ENCODE data around the gene CDK5RAP1. TPM values are rescaled to one million over a fixed set of nuclear protein-coding genes. Genes with fewer than 3 reads are reported as not detected.

Gene CDK5RAP1
- total and polyA plus RNA-seq, 2 donors (not counting 3 experiments of a cell fraction or from before 2014, with no cell fraction given) = 30.8 to 36.5 TPM

GRCh38 chr20:33408716-33409654 is 7.7 kb upstream of the CDK5RAP1 start:
- Histone ChIP-seq H4K20me1 (replicated peaks; ENCODE audit: control insufficient read depth, extremely low read depth, insufficient read depth, low read length) (no peaks in the 10 kb centered on the region), H3K27me3 (ENCODE audit: control insufficient read depth in 2 of 2, insufficient read depth in 2 of 2, low read length in 2 of 2) (no peaks in the 10 kb centered on the region), H2AFZ (ENCODE audit: low read depth, low read length) (no peak overlapping the region), H3K9me1 (replicated peaks; ENCODE audit: control insufficient read depth, extremely low read depth, insufficient read depth, low read length) (no peaks in the 10 kb centered on the region), H3K27ac (ENCODE audit: insufficient read depth, low read depth, low read length) (no peak overlapping the region), H3K79me2 (ENCODE audit: control insufficient read depth, insufficient read depth, low read length) (no peaks in the 10 kb centered on the region), H3K9me3 (replicated peaks; ENCODE audit: control insufficient read depth, insufficient read depth, low read length) (no peaks in the 10 kb centered on the region), H3K9ac (replicated peaks; ENCODE audit: extremely low read depth, insufficient read depth, low read length) (no peak overlapping the region), H3K36me3 (ENCODE audit: control insufficient read depth in 2 of 2, extremely low read depth in 1 of 2, insufficient read depth in 2 of 2, low read length in 2 of 2) (peaks cover 0 to 4% of the 10 kb centered on the region in 2 experiments), H3K4me2 (ENCODE audit: insufficient read depth, low read length) (no peak overlapping the region), H3K4me3 (replicated peaks in 1 of 3; ENCODE audit: insufficient read depth in 1 of 3, low read depth in 1 of 3, low read length in 3 of 3) (no peak overlapping the region), H3K4me1 (ENCODE audit: control insufficient read depth, extremely low read depth, insufficient read depth, low read length) (no peaks in the 10 kb centered on the region)
- TF ChIP-seq MAX (IDR thresholded peaks at IDR 0.05; ENCODE audit: insufficient read depth, insufficient read length) (no peak), POLR2A (IDR thresholded peaks at IDR 0.05; ENCODE audit: low read depth, low read length) (no peak), EZH2 (IDR thresholded peaks at IDR 0.05; ENCODE audit: borderline replicate concordance, low read depth, low read length, severe bottlenecking) (no peak), FOS (IDR thresholded peaks at IDR 0.05; ENCODE audit: borderline replicate concordance, insufficient read depth, low read length) (no peak), GATA2 (IDR thresholded peaks at IDR 0.05; ENCODE audit: insufficient read depth, insufficient read length, low read depth, low read length) (no peak), JUN (IDR thresholded peaks at IDR 0.05; ENCODE audit: borderline replicate concordance, insufficient read depth, insufficient read length, low read depth) (no peak)
- intact Hi-C loops (cut with micrococcal nuclease) (no loop called here), dilution Hi-C loops (cut with MboI; ENCODE audit: extremely low pct_ligation_motif_present, low sequenced_read_pairs) (no loop called here)
- FAIRE-seq = no peak
- ChIA-PET POLR2A (no interaction called here), CTCF (interaction anchor here (0.7 to 1.1 kb wide), 2 partner anchors 8 to 108 kb away, joined by 3 read pairs; no protein-coding TSS in a partner anchor)
- no TSS peak for BruUV-seq (replicated peaks)
- no peak for DNase-seq (ENCODE audit: low read depth, low spot score)

DNA sequence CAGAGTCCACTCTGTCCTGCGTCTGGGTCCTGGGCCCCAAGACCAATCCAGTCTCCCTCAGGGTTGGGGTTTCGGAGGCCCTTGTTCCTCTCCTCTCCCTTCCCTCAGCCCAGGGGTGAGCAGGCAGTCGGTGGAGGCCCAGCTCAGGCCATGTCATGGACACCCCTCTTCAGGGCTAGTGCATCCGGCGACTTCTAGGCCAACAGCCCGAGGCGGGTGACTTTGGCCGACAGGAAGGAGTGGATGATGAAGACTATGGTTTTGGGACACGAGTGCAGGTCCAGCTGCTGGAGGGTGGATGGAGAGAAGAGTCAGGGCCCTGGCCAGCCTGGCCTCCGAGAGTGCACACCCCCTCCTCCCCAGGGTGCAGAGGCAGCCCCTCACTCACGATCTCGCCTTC is 7.0 kb upstream of the CDK5RAP1 start:
- dilution Hi-C loops (cut with MboI; ENCODE audit: extremely low pct_ligation_motif_present, low sequenced_read_pairs) = no loop called here
- Histone ChIP-seq H3K9ac (replicated peaks; ENCODE audit: extremely low read depth, insufficient read depth, low read length) (no peak overlapping the region), H3K27me3 (ENCODE audit: control insufficient read depth in 2 of 2, insufficient read depth in 2 of 2, low read length in 2 of 2) (no peaks in the 10 kb centered on the region), H3K9me1 (replicated peaks; ENCODE audit: control insufficient read depth, extremely low read depth, insufficient read depth, low read length) (no peaks in the 10 kb centered on the region), H3K36me3 (ENCODE audit: control insufficient read depth in 2 of 2, extremely low read depth in 1 of 2, insufficient read depth in 2 of 2, low read length in 2 of 2) (peaks cover 0 to 4% of the 10 kb centered on the region in 2 experiments), H3K4me3 (replicated peaks in 1 of 3; ENCODE audit: insufficient read depth in 1 of 3, low read depth in 1 of 3, low read length in 3 of 3) (no peak overlapping the region), H3K9me3 (replicated peaks; ENCODE audit: control insufficient read depth, insufficient read depth, low read length) (no peaks in the 10 kb centered on the region), H3K27ac (ENCODE audit: insufficient read depth, low read depth, low read length) (no peak overlapping the region), H3K4me1 (ENCODE audit: control insufficient read depth, extremely low read depth, insufficient read depth, low read length) (no peaks in the 10 kb centered on the region), H4K20me1 (replicated peaks; ENCODE audit: control insufficient read depth, extremely low read depth, insufficient read depth, low read length) (no peaks in the 10 kb centered on the region), H2AFZ (ENCODE audit: low read depth, low read length) (no peak overlapping the region), H3K79me2 (ENCODE audit: control insufficient read depth, insufficient read depth, low read length) (no peaks in the 10 kb centered on the region), H3K4me2 (ENCODE audit: insufficient read depth, low read length) (no peak overlapping the region)
- FAIRE-seq (no peak), DNase-seq (ENCODE audit: low read depth, low spot score) (no peak)
- ChIA-PET POLR2A (no interaction called here), CTCF (interaction anchor here (0.7 to 1.1 kb wide), 2 partner anchors 9 to 109 kb away, joined by 3 read pairs; no protein-coding TSS in a partner anchor)
- intact Hi-C loops (cut with micrococcal nuclease) = no loop called here
- TF ChIP-seq FOS (IDR thresholded peaks at IDR 0.05; ENCODE audit: borderline replicate concordance, insufficient read depth, low read length) (no peak), MYC (IDR thresholded peaks at IDR 0.05; ENCODE audit: low read depth, low read length) (no peak), POLR2A (IDR thresholded peaks at IDR 0.05; ENCODE audit: low read depth, low read length) (no peak), JUN (IDR thresholded peaks at IDR 0.05; ENCODE audit: borderline replicate concordance, insufficient read depth, insufficient read length, low read depth) (no peak), EZH2 (IDR thresholded peaks at IDR 0.05; ENCODE audit: borderline replicate concordance, low read depth, low read length, severe bottlenecking) (no peak), GATA2 (IDR thresholded peaks at IDR 0.05; ENCODE audit: insufficient read depth, insufficient read length, low read depth, low read length) (no peak), MAX (IDR thresholded peaks at IDR 0.05; ENCODE audit: insufficient read depth, insufficient read length) (no peak), POLR2AphosphoS5 (IDR thresholded peaks at IDR 0.05; ENCODE audit: insufficient read depth, low read depth, low read length) (no peak)
- TF ChIP-seq, protein P1, sequence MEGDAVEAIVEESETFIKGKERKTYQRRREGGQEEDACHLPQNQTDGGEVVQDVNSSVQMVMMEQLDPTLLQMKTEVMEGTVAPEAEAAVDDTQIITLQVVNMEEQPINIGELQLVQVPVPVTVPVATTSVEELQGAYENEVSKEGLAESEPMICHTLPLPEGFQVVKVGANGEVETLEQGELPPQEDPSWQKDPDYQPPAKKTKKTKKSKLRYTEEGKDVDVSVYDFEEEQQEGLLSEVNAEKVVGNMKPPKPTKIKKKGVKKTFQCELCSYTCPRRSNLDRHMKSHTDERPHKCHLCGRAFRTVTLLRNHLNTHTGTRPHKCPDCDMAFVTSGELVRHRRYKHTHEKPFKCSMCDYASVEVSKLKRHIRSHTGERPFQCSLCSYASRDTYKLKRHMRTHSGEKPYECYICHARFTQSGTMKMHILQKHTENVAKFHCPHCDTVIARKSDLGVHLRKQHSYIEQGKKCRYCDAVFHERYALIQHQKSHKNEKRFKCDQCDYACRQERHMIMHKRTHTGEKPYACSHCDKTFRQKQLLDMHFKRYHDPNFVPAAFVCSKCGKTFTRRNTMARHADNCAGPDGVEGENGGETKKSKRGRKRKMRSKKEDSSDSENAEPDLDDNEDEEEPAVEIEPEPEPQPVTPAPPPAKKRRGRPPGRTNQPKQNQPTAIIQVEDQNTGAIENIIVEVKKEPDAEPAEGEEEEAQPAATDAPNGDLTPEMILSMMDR (IDR thresholded peaks at IDR 0.05; ENCODE audit: extremely low read depth in 1 of 2, insufficient read depth in 1 of 2, low read depth in 1 of 2, low read length in 2 of 2) = no peak
- no TSS peak for BruUV-seq (replicated peaks)

Data from endothelial cell of umbilical vein (primary cell).